Measurements from ENCODE around the gene GAGE12J.
"Not testable (repeated sequence)": the region's sequence is repeated elsewhere in the genome, so short reads cannot be mapped to it uniquely, and the experiment has no call there.

GAGE12J gene

GRCh38 chrX:49312176-49312575, 9.7 kb upstream of the GAGE12J start:
- no peak for DNase-seq

GRCh38 chrX:49316085-49316484, 5.8 kb upstream of the GAGE12J start:
- no peak for DNase-seq

GRCh38 chrX:49322266-49322665, 429 bp downstream of the GAGE12J start:
- not testable (repeated sequence) for DNase-seq

GRCh38 chrX:49323735-49324134, 1.9 kb downstream of the GAGE12J start:
- DNase-seq, result not testable (repeated sequence)

GRCh38 chrX:49330421-49330820, 8.6 kb downstream of the GAGE12J start:
- not testable (repeated sequence) for DNase-seq

- DNase-seq, result not testable (repeated sequence)
These were observed 9.4 kb downstream of the GAGE12J start, which contains the start of gene GAGE13 for GRCh38 chrX:49331282-49331681. TSS of gene GAGE13 (plus strand) at chrX:49331582. CDS start at chrX:49332738, 1,156 bp downstream.

GRCh38 chrX:49331841-49332240, 10.0 kb downstream of the GAGE12J start:
- DNase-seq, result not testable (repeated sequence)

- DNase-seq, result not testable (repeated sequence)
These were observed 19.6 kb downstream of the GAGE12J start for GRCh38 chrX:49341449-49341848.

- not testable (repeated sequence) for DNase-seq
These were observed 22.8 kb downstream of the GAGE12J start for GRCh38 chrX:49344496-49345175.

- DNase-seq, result not testable (repeated sequence)
These were observed 23.6 kb downstream of the GAGE12J start for GRCh38 chrX:49345402-49345801.

GRCh38 chrX:49346150-49346549, 24.3 kb downstream of the GAGE12J start:
- DNase-seq, result not testable (repeated sequence)

All from activated T-cell treated with anti-CD3 and anti-CD28 coated beads, Interleukin-2, amount 50 U/mL, for 48 hours (primary cell).